ENCODE data around the gene PATE1. TPM values are rescaled to one million over a fixed set of nuclear protein-coding genes. Genes with fewer than 3 reads are reported as not detected.

Gene PATE1
- total and polyA plus RNA-seq, 2 donors (not counting 3 experiments of a cell fraction or from before 2014, with no cell fraction given), result not detected

GRCh38 chr11:125777309-125777708 is 31.2 kb downstream of the PATE1 start:
- Histone ChIP-seq H3K4me1 (ENCODE audit: control insufficient read depth, extremely low read depth, insufficient read depth, low read length) (peaks cover 10% of the 10 kb centered on the region), H3K9ac (replicated peaks; ENCODE audit: extremely low read depth, insufficient read depth, low read length) (no peak overlapping the region), H3K36me3 (ENCODE audit: control insufficient read depth in 2 of 2, extremely low read depth in 1 of 2, insufficient read depth in 2 of 2, low read length in 2 of 2) (no peaks in the 10 kb centered on the region), H3K79me2 (ENCODE audit: control insufficient read depth, insufficient read depth, low read length) (no peaks in the 10 kb centered on the region), H3K4me2 (ENCODE audit: insufficient read depth, low read length) (peak overlapping the region; percentile 6), H3K27me3 (ENCODE audit: control insufficient read depth in 2 of 2, insufficient read depth in 2 of 2, low read length in 2 of 2) (no peaks in the 10 kb centered on the region), H3K9me1 (replicated peaks; ENCODE audit: control insufficient read depth, extremely low read depth, insufficient read depth, low read length) (no peaks in the 10 kb centered on the region), H3K27ac (ENCODE audit: insufficient read depth, low read depth, low read length) (peak overlapping the region; percentile 43), H3K4me3 (replicated peaks in 1 of 3; ENCODE audit: insufficient read depth in 1 of 3, low read depth in 1 of 3, low read length in 3 of 3) (no peak overlapping the region), H2AFZ (ENCODE audit: low read depth, low read length) (no peak overlapping the region), H3K9me3 (replicated peaks; ENCODE audit: control insufficient read depth, insufficient read depth, low read length) (no peaks in the 10 kb centered on the region), H4K20me1 (replicated peaks; ENCODE audit: control insufficient read depth, extremely low read depth, insufficient read depth, low read length) (no peaks in the 10 kb centered on the region)
- TF ChIP-seq GATA2 (IDR thresholded peaks at IDR 0.05; ENCODE audit: insufficient read depth, insufficient read length, low read depth, low read length), result peak; percentile 41
- TF ChIP-seq JUN (IDR thresholded peaks at IDR 0.05; ENCODE audit: borderline replicate concordance, insufficient read depth, insufficient read length, low read depth), result peak; percentile 86
- TF ChIP-seq POLR2AphosphoS5 (IDR thresholded peaks at IDR 0.05; ENCODE audit: insufficient read depth, low read depth, low read length), result peak; percentile 50
- TF ChIP-seq, protein P1, sequence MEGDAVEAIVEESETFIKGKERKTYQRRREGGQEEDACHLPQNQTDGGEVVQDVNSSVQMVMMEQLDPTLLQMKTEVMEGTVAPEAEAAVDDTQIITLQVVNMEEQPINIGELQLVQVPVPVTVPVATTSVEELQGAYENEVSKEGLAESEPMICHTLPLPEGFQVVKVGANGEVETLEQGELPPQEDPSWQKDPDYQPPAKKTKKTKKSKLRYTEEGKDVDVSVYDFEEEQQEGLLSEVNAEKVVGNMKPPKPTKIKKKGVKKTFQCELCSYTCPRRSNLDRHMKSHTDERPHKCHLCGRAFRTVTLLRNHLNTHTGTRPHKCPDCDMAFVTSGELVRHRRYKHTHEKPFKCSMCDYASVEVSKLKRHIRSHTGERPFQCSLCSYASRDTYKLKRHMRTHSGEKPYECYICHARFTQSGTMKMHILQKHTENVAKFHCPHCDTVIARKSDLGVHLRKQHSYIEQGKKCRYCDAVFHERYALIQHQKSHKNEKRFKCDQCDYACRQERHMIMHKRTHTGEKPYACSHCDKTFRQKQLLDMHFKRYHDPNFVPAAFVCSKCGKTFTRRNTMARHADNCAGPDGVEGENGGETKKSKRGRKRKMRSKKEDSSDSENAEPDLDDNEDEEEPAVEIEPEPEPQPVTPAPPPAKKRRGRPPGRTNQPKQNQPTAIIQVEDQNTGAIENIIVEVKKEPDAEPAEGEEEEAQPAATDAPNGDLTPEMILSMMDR (IDR thresholded peaks at IDR 0.05; ENCODE audit: extremely low read depth in 1 of 2, insufficient read depth in 1 of 2, low read depth in 1 of 2, low read length in 2 of 2), result no peak
- TF ChIP-seq FOS (IDR thresholded peaks at IDR 0.05; ENCODE audit: borderline replicate concordance, insufficient read depth, low read length), result peak; percentile 77
- dilution Hi-C loops (cut with MboI; ENCODE audit: extremely low pct_ligation_motif_present, low sequenced_read_pairs), result no loop called here
- CTCF ChIA-PET, result no interaction called here
- DNase-seq (ENCODE audit: low read depth, low spot score) (peak; percentile 67), FAIRE-seq (peak; percentile 83)
- POLR2A ChIA-PET, result interaction anchor here (0.6 kb wide), 1 partner anchor 134 kb away, joined by 3 read pairs; no protein-coding TSS in a partner anchor
- intact Hi-C loops (cut with micrococcal nuclease), result loop anchor here (2.0 kb wide), 1 partner anchor 185 kb away; the partner anchor contains the start of gene STT3A
- no TSS peak for BruUV-seq (replicated peaks)

DNA sequence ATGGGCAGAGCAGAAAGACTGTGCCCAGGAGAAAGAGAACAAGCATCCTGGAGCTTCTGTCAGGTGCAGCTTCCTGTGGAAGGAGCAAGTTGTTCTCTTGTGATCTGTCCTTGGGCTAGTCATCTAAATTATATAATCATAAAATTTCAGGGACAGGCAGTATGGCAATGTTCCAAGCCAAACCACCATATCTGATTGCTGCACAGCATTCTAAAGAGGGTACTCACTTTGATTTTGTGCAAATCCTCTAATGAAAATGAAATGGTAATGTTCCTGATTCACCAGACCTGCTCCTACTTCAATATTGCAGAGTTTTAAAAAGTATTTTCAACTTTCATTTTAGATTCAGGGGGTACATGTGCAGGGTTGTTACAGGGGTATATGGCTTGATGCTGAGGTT is 32.6 kb downstream of the PATE1 start, which contains the start of gene PATE2:
Gene PATE2, minus strand, starts transcription at position 101 of the 400 bp plus-strand sequence. Its CDS starts 55 bp downstream, at position 46.
- H3K9me3 ChIP-seq (replicated peaks; ENCODE audit: control insufficient read depth, insufficient read depth, low read length), result no peaks in the 10 kb centered on the region
- H2AFZ ChIP-seq (ENCODE audit: low read depth, low read length), result no peak within 1 kb of the TSS
- H3K27me3 ChIP-seq (ENCODE audit: control insufficient read depth in 2 of 2, insufficient read depth in 2 of 2, low read length in 2 of 2), result no peaks in the 10 kb centered on the region
- H4K20me1 ChIP-seq (replicated peaks; ENCODE audit: control insufficient read depth, extremely low read depth, insufficient read depth, low read length), result no peaks in the 10 kb centered on the region
- dilution Hi-C loops (cut with MboI; ENCODE audit: extremely low pct_ligation_motif_present, low sequenced_read_pairs), result no loop called here
- H3K79me2 ChIP-seq (ENCODE audit: control insufficient read depth, insufficient read depth, low read length), result no peaks in the 10 kb centered on the region
- H3K4me1 ChIP-seq (ENCODE audit: control insufficient read depth, extremely low read depth, insufficient read depth, low read length), result peaks cover 10% of the 10 kb centered on the region
- peak within 1 kb of the TSS; percentile 43 for H3K27ac ChIP-seq (ENCODE audit: insufficient read depth, low read depth, low read length)
- no peak for TF ChIP-seq JUN (IDR thresholded peaks at IDR 0.05; ENCODE audit: borderline replicate concordance, insufficient read depth, insufficient read length, low read depth)
- no peak for TF ChIP-seq POLR2AphosphoS5 (IDR thresholded peaks at IDR 0.05; ENCODE audit: insufficient read depth, low read depth, low read length)
- TF ChIP-seq GATA2 (IDR thresholded peaks at IDR 0.05; ENCODE audit: insufficient read depth, insufficient read length, low read depth, low read length), result peak; percentile 52
- no peak for TF ChIP-seq MYC (IDR thresholded peaks at IDR 0.05; ENCODE audit: low read depth, low read length)
- FAIRE-seq (no peak), DNase-seq (ENCODE audit: low read depth, low spot score) (no peak)
- H3K9ac ChIP-seq (replicated peaks; ENCODE audit: extremely low read depth, insufficient read depth, low read length), result no peak within 1 kb of the TSS
- H3K9me1 ChIP-seq (replicated peaks; ENCODE audit: control insufficient read depth, extremely low read depth, insufficient read depth, low read length), result no peaks in the 10 kb centered on the region
- H3K4me2 ChIP-seq (ENCODE audit: insufficient read depth, low read length), result peak within 1 kb of the TSS; percentile 6
- BruUV-seq (replicated peaks), result no TSS peak
- intact Hi-C loops (cut with micrococcal nuclease), result no loop called here
- ChIA-PET CTCF (no interaction called here), POLR2A (no interaction called here)
- no peak within 1 kb of the TSS for H3K4me3 ChIP-seq (replicated peaks in 1 of 3; ENCODE audit: insufficient read depth in 1 of 3, low read depth in 1 of 3, low read length in 3 of 3)
- no peaks in the 10 kb centered on the region for H3K36me3 ChIP-seq (ENCODE audit: control insufficient read depth in 2 of 2, extremely low read depth in 1 of 2, insufficient read depth in 2 of 2, low read length in 2 of 2)
